ENCODE measurements around the gene OR2G6. TPM values are rescaled to one million over a fixed set of nuclear protein-coding genes. Genes with fewer than 3 reads are reported as not detected.
"Not testable (repeated sequence)": the region's sequence is repeated elsewhere in the genome, so short reads cannot be mapped to it uniquely, and the experiment has no call there.

OR2G6 gene
- not detected for polyA plus RNA-seq (2013, experiment 1 of 2)
- polyA plus RNA-seq (2013, experiment 2 of 2): not detected

DNA sequence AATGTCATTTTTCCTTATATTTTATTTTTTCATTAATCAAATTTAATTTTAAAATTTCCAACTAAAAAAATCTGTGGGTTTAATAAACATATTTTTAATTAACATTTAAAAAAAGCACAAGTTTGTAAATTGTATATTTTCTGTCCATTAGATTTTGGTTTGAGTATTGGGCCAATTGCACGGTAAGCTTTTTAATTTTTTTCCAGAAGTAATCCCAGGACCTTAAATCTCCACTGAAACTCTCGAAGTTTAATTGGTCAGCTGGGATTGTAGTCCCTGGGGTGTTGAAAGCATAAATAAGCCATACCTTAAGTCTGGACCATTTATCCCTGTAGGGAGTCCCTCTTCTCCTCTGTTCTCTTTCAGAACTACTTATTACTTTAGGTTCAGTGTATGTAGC lies at the start of gene OR2G6:
Gene OR2G6 (plus strand): TSS at position 301 of the 400 bp plus-strand sequence. CDS start 13,574 bp downstream, outside the sequence.
- not testable (repeated sequence) for H3K4me1 ChIP-seq (ENCODE audit: control insufficient read depth, low read depth, low read length); H3K36me3 ChIP-seq (ENCODE audit: control insufficient read depth, insufficient read depth, low read length); H3K27me3 ChIP-seq (ENCODE audit: insufficient read depth, low read length, poor library complexity); H4K8ac ChIP-seq (ENCODE audit: low read depth, low read length); H3K4ac ChIP-seq (ENCODE audit: low read depth, low read length); H3K56ac ChIP-seq (ENCODE audit: low read length); H3K4me3 ChIP-seq (ENCODE audit: low read length); H2AK5ac ChIP-seq (ENCODE audit: low read length); H3K27ac ChIP-seq (ENCODE audit: low read depth, low read length); H3K79me1 ChIP-seq (ENCODE audit: low read length); DNase-seq; H3K9ac ChIP-seq (ENCODE audit: low read length); H2BK15ac ChIP-seq (replicated peaks; ENCODE audit: low read depth); H3K79me2 ChIP-seq (ENCODE audit: control insufficient read depth, insufficient read depth, low read length); H3K18ac ChIP-seq (ENCODE audit: low read length); H3K4me2 ChIP-seq (ENCODE audit: low read length); H2BK5ac ChIP-seq (ENCODE audit: low read length); H4K5ac ChIP-seq (ENCODE audit: low read length); H2BK120ac ChIP-seq (ENCODE audit: low read depth, low read length); H3K23ac ChIP-seq (ENCODE audit: low read length)
- WGBS (ENCODE audit: extremely low coverage, insufficient coverage, low lambda C conversion rate): no CpG with 5 or more reads among the region's 2 CpGs

DNA sequence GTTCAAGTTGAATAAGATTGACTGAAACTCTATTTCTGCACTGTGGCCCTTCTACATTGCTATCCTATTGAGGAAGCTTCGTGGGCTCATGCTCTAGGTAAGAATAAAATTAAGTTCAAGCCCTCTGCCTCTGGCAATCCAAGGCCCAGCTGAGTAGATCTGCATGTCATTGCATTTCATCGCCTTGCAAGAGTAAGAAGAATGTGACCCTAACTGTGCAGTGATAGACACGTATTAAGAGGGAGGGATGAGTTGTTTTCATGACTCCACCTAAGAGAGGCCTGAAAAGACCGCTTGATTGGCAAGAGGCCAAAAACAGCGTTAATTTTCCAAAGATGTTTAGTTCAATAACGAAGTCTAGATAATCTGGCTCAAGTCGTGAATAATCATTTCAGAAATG lies 48.8 kb upstream of the OR2G6 start:
- H3K4ac ChIP-seq (ENCODE audit: low read depth, low read length); H4K5ac ChIP-seq (ENCODE audit: low read length); H3K79me2 ChIP-seq (ENCODE audit: control insufficient read depth, insufficient read depth, low read length); H3K79me1 ChIP-seq (ENCODE audit: low read length); H3K4me3 ChIP-seq (ENCODE audit: low read length); H3K27ac ChIP-seq (ENCODE audit: low read depth, low read length); DNase-seq; H3K56ac ChIP-seq (ENCODE audit: low read length); H3K9ac ChIP-seq (ENCODE audit: low read length); H4K8ac ChIP-seq (ENCODE audit: low read depth, low read length); H3K4me2 ChIP-seq (ENCODE audit: low read length); H3K36me3 ChIP-seq (ENCODE audit: control insufficient read depth, insufficient read depth, low read length); H3K27me3 ChIP-seq (ENCODE audit: insufficient read depth, low read length, poor library complexity); H3K23ac ChIP-seq (ENCODE audit: low read length); H3K18ac ChIP-seq (ENCODE audit: low read length); H2BK120ac ChIP-seq (ENCODE audit: low read depth, low read length); H2AK5ac ChIP-seq (ENCODE audit: low read length); H3K4me1 ChIP-seq (ENCODE audit: control insufficient read depth, low read depth, low read length); H2BK5ac ChIP-seq (ENCODE audit: low read length); H2BK15ac ChIP-seq (replicated peaks; ENCODE audit: low read depth): not testable (repeated sequence)
- no CpG with 5 or more reads among the region's 7 CpGs for WGBS (ENCODE audit: extremely low coverage, insufficient coverage, low lambda C conversion rate)

DNA sequence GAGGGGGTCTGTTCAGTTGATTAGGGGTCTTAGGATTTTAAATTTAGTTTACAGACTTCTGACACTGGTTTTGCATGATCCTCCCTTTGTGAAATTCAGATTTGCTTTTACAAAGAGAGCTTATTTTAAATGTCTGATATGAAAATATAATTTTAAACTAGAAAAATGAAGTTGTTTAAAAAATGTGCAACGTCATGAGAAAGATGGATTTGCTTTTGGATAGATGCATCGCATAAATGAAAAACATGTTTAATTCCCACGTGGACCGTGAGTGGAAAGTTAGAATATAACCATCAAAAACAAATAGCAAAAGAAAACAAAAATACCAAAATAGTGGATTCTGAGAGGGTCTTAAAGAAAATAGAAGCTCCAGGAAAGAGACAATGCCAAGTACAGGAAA lies 36.7 kb upstream of the OR2G6 start:
- no peak overlapping the region for H3K4ac ChIP-seq (ENCODE audit: low read depth, low read length)

DNA sequence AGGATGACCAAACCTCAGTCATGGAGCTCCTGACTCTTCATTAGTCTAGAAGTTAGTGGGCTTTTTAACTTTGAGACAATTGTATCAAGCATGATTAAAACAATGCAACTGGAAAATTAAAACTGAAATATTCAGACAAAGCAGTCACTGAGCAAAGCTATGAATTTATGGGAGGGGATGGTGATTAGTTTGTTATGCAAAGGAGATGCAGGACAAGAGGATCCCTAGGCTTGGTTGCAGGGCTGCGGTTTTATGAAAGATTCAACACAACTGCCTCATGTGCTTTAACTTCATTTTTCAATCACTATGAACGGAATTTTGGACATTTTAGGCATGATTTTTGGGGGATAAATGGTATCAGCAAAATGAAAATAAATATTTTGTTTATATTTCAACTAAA lies 35.8 kb upstream of the OR2G6 start:
- H2BK5ac ChIP-seq (ENCODE audit: low read length); H3K4me1 ChIP-seq (ENCODE audit: control insufficient read depth, low read depth, low read length); H3K79me1 ChIP-seq (ENCODE audit: low read length); DNase-seq; H3K56ac ChIP-seq (ENCODE audit: low read length); H3K27me3 ChIP-seq (ENCODE audit: insufficient read depth, low read length, poor library complexity); H4K8ac ChIP-seq (ENCODE audit: low read depth, low read length); H2AK5ac ChIP-seq (ENCODE audit: low read length); H3K36me3 ChIP-seq (ENCODE audit: control insufficient read depth, insufficient read depth, low read length); H3K18ac ChIP-seq (ENCODE audit: low read length); H3K4ac ChIP-seq (ENCODE audit: low read depth, low read length); H3K4me2 ChIP-seq (ENCODE audit: low read length); H2BK120ac ChIP-seq (ENCODE audit: low read depth, low read length); H3K4me3 ChIP-seq (ENCODE audit: low read length); H2BK15ac ChIP-seq (replicated peaks; ENCODE audit: low read depth); H3K79me2 ChIP-seq (ENCODE audit: control insufficient read depth, insufficient read depth, low read length); H3K23ac ChIP-seq (ENCODE audit: low read length); H3K27ac ChIP-seq (ENCODE audit: low read depth, low read length); H3K9ac ChIP-seq (ENCODE audit: low read length); H4K5ac ChIP-seq (ENCODE audit: low read length): not testable (repeated sequence)
- WGBS (ENCODE audit: extremely low coverage, insufficient coverage, low lambda C conversion rate): no CpG with 5 or more reads among the region's 2 CpGs

More for the DNA sequence above, 36.7 kb upstream of the OR2G6 start:
- H3K79me1 ChIP-seq (ENCODE audit: low read length): no peaks in the 10 kb centered on the region
- no peaks in the 10 kb centered on the region for H3K4me1 ChIP-seq (ENCODE audit: control insufficient read depth, low read depth, low read length)
- H2BK15ac ChIP-seq (replicated peaks; ENCODE audit: low read depth): no peak overlapping the region
- WGBS (ENCODE audit: extremely low coverage, insufficient coverage, low lambda C conversion rate): no CpG with 5 or more reads among the region's 4 CpGs
- H3K4me2 ChIP-seq (ENCODE audit: low read length): no peak overlapping the region
- H3K9ac ChIP-seq (ENCODE audit: low read length): no peak overlapping the region
- no peaks in the 10 kb centered on the region for H3K79me2 ChIP-seq (ENCODE audit: control insufficient read depth, insufficient read depth, low read length)
- H4K5ac ChIP-seq (ENCODE audit: low read length): no peak overlapping the region
- no peak overlapping the region for H4K8ac ChIP-seq (ENCODE audit: low read depth, low read length)
- no peak overlapping the region for H3K4me3 ChIP-seq (ENCODE audit: low read length)
- no peak overlapping the region for H3K56ac ChIP-seq (ENCODE audit: low read length)
- H2AK5ac ChIP-seq (ENCODE audit: low read length): no peak overlapping the region
- no peak overlapping the region for H3K23ac ChIP-seq (ENCODE audit: low read length)
- no peak overlapping the region for H3K27ac ChIP-seq (ENCODE audit: low read depth, low read length)
- no peak overlapping the region for H2BK5ac ChIP-seq (ENCODE audit: low read length)
- H3K18ac ChIP-seq (ENCODE audit: low read length): no peak overlapping the region
- H3K27me3 ChIP-seq (ENCODE audit: insufficient read depth, low read length, poor library complexity): no peaks in the 10 kb centered on the region
- H3K36me3 ChIP-seq (ENCODE audit: control insufficient read depth, insufficient read depth, low read length): no peaks in the 10 kb centered on the region
- no peak for DNase-seq
- H2BK120ac ChIP-seq (ENCODE audit: low read depth, low read length): no peak overlapping the region

DNA sequence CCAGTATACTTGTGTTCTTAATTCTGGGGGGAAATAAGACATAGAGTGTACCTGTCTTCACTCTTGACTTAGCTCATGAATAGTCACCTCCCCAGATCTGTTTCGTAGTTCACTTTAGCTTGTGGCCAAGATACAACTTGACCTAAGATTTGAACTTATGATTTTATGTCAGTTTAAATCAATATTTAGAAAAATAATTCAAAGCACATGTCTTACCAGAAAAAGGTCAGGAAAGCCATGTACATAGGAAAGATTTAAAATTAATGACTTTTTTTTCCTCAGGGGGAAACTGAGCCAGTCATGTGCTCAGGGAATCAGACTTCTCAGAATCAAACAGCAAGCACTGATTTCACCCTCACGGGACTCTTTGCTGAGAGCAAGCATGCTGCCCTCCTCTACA lies 34.8 kb upstream of the OR2G6 start, which contains the start of gene OR2T3:
Gene OR2T3 (plus strand): TSS at position 301 of the 400 bp plus-strand sequence. CDS start 0 bp downstream, at position 301.
- not testable (repeated sequence) for H4K5ac ChIP-seq (ENCODE audit: low read length); H2BK120ac ChIP-seq (ENCODE audit: low read depth, low read length); H2BK5ac ChIP-seq (ENCODE audit: low read length); H3K36me3 ChIP-seq (ENCODE audit: control insufficient read depth, insufficient read depth, low read length); H3K4ac ChIP-seq (ENCODE audit: low read depth, low read length); H3K27me3 ChIP-seq (ENCODE audit: insufficient read depth, low read length, poor library complexity); H3K79me1 ChIP-seq (ENCODE audit: low read length); H3K4me2 ChIP-seq (ENCODE audit: low read length); DNase-seq; H3K9ac ChIP-seq (ENCODE audit: low read length); H2BK15ac ChIP-seq (replicated peaks; ENCODE audit: low read depth); H3K4me3 ChIP-seq (ENCODE audit: low read length); H3K4me1 ChIP-seq (ENCODE audit: control insufficient read depth, low read depth, low read length); H3K27ac ChIP-seq (ENCODE audit: low read depth, low read length); H3K23ac ChIP-seq (ENCODE audit: low read length); H3K18ac ChIP-seq (ENCODE audit: low read length); H3K56ac ChIP-seq (ENCODE audit: low read length); H3K79me2 ChIP-seq (ENCODE audit: control insufficient read depth, insufficient read depth, low read length); H4K8ac ChIP-seq (ENCODE audit: low read depth, low read length); H2AK5ac ChIP-seq (ENCODE audit: low read length)
- no CpG with 5 or more reads among the region's 2 CpGs for WGBS (ENCODE audit: extremely low coverage, insufficient coverage, low lambda C conversion rate)

DNA sequence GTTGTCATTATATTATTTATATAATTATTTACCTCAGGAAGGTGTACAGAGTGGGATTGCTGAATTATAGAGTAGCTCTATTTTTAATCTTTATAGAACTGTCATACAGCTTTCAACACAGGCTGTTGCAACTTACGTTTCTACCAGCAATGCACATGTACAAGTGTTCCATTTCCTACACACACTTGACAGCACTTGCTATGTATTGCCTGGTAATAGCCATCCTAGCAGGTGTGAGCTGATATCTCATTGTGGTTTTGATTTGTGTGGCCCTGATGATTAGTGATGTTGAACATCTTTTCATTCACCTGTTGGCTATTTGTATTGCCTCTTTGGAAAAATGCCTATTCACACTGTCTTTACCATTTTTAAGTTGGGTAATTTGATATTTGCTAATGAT lies 32.2 kb upstream of the OR2G6 start:
- H3K23ac ChIP-seq (ENCODE audit: low read length); H3K36me3 ChIP-seq (ENCODE audit: control insufficient read depth, insufficient read depth, low read length); H3K4ac ChIP-seq (ENCODE audit: low read depth, low read length); H3K18ac ChIP-seq (ENCODE audit: low read length); H2AK5ac ChIP-seq (ENCODE audit: low read length); H3K4me1 ChIP-seq (ENCODE audit: control insufficient read depth, low read depth, low read length); H3K4me3 ChIP-seq (ENCODE audit: low read length); H2BK5ac ChIP-seq (ENCODE audit: low read length); H3K9ac ChIP-seq (ENCODE audit: low read length); H3K27me3 ChIP-seq (ENCODE audit: insufficient read depth, low read length, poor library complexity); H2BK120ac ChIP-seq (ENCODE audit: low read depth, low read length); H3K79me2 ChIP-seq (ENCODE audit: control insufficient read depth, insufficient read depth, low read length); H3K56ac ChIP-seq (ENCODE audit: low read length); DNase-seq; H4K8ac ChIP-seq (ENCODE audit: low read depth, low read length); H4K5ac ChIP-seq (ENCODE audit: low read length); H2BK15ac ChIP-seq (replicated peaks; ENCODE audit: low read depth); H3K79me1 ChIP-seq (ENCODE audit: low read length); H3K4me2 ChIP-seq (ENCODE audit: low read length); H3K27ac ChIP-seq (ENCODE audit: low read depth, low read length): not testable (repeated sequence)
- WGBS (ENCODE audit: extremely low coverage, insufficient coverage, low lambda C conversion rate): no CpG with 5 or more reads among the region's 1 CpG

Measured in mesendoderm (in vitro differentiated cells).